Mammary epithelial cell (primary cell): Measurements from ENCODE around the gene USP44.

ENCODE experiments used
- CTCF ChIP-seq, 2 donors: IDR thresholded peaks in 1 of 2; conservative IDR thresholded peaks in 1 of 2; 2 replicates each; pipeline ENCODE4 v1.5.1; 2011 to 2012; ENCODE audit warnings: inconsistent platforms in 2 of 2, low read length in 2 of 2, mild to moderate bottlenecking in 2 of 2, control low read depth in 1 of 2, low read depth in 1 of 2; ENCODE audit not compliant: insufficient read depth in 1 of 2; ENCODE audit errors: extremely low read depth in 1 of 2
- EZH2 ChIP-seq: IDR thresholded peaks from 2 replicates; pipeline ENCODE4 v1.6.1; 2012; ENCODE audit warnings: low read length, inconsistent platforms, borderline replicate concordance

GRCh38 chr12:95481072-95481471 is 70.2 kb downstream of the USP44 start:
- TF ChIP-seq CTCF (conservative IDR thresholded peaks at IDR 0.05 in 1 of 2, IDR thresholded peaks at IDR 0.05 in 1 of 2; ENCODE audit: extremely low read depth in 1 of 2, insufficient read depth in 1 of 2, low read depth in 1 of 2, low read length in 2 of 2) (peak in 1 of 2 donors; percentile 4), EZH2 (no peak)
